HG02938 (cell line): ENCODE data around the gene PRIMPOL.

Source experiments
- ATAC-seq: cut with Tn5 transposase; IDR thresholded peaks from one replicate; pipeline ENCODE4 v1.9.1; 2021; ENCODE audit warnings: mild to moderate bottlenecking, moderate library complexity; ENCODE audit not compliant: unreplicated experiment

PRIMPOL gene

DNA sequence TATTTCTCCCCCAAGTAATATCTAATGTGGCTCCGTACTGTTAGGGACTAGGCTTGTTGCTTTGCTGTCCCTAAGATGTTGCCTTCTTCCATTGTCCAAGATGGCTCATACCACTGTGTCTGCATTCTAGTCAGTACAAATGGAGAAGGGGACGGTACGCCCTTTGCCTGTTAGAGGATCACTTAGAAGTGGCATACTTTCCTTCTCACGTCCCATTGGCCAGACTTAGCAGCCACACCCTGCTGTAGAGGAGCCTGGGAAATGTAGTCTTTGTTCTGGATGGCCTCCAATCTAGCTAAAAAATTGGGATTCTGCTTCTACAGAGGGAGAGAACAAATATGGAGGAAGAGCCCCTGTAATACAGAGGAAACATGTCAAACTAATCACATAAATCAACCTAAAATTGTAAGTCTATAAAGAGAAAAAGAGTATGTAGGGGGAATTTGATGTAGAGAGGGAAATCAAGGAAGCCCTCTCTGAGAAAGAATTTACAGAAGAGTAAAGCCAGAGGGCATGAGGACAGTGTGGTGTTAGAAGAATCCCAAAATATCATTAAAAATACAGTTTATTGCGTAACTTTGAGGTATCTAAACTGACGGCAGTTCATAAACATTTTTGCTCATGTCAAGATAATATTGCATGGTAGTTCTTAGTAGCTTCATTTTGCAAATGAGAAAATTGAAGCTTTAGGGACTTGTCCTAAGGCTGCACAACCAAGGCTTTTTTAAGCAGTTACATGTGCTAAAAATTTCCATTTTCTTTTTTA, 15.1 kb downstream of the PRIMPOL start:
- ATAC-seq: peak; percentile 51

DNA sequence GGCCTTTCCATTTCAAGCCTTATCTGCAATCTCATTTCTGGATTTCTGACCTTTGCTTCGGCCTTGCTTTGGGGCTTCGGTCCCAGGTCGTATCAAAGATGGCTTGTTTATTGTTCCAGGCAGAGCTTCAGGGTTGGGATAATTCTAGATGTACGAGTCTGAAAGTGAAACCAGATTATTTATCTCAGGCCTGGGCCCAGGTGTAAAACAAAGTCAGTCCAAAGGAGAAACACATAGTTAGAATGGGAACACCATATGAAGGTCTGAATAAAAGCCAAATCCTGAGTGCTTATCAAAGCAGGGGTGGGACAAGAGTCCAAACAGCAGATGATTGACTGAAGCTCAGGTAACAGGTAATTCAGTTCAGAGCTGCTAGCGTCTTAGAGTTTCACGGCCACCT, 17.1 kb downstream of the PRIMPOL start:
- no peak for ATAC-seq

GRCh38 chr4:184668096-184668495, 18.6 kb downstream of the PRIMPOL start:
- ATAC-seq: no peak

GRCh38 chr4:184668511-184669114, 19.1 kb downstream of the PRIMPOL start:
- ATAC-seq: no peak

- no peak for ATAC-seq
These were observed 19.7 kb downstream of the PRIMPOL start for GRCh38 chr4:184669251-184669650.

- no peak for ATAC-seq
These were observed 21.6 kb downstream of the PRIMPOL start for GRCh38 chr4:184671101-184671500.

GRCh38 chr4:184672741-184673140, 23.2 kb downstream of the PRIMPOL start:
- ATAC-seq: no peak

DNA sequence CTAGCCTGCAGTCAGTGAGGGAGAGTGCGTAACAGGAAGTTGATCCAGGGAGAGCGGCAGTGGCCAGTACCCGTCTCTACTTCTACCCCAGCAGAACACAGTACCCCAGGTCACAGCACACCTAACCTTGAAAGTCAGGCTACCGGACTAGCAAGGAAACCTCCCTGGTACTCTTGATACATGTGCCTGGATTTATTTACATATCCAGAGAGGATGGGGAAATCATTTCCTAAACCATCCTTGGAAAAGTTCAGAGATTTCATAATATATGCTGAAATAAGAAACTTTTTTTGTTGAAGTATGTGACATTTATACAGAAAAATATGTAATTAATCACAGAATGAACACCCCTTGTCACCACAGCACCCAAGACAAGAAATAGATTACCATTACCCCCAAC, 24.5 kb downstream of the PRIMPOL start:
- no peak for ATAC-seq

- no peak for ATAC-seq
These were observed 25.5 kb downstream of the PRIMPOL start for GRCh38 chr4:184675018-184675417.

- no peak for ATAC-seq
These were observed 26.4 kb downstream of the PRIMPOL start for GRCh38 chr4:184675821-184676492.

DNA sequence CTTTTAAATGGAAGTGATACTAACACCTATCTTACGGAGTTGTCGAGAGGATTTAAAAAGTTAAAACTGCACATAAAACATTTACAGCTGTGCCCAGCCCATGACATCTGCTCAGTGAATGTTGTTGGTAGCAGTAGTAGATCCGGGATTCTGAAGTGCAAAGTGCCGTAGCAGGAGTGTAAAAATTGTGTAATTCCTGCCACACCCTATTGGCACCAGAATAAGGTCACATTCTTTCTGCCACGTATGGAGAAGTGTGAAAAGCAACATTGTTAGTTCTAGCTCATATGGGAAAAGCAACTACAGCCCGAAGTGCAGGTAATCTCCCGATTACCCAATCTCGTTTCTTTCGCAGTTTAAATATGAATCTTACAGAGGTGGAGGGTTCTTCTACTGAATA, 31.2 kb downstream of the PRIMPOL start:
- no peak for ATAC-seq

- no peak for ATAC-seq
These were observed 32.4 kb downstream of the PRIMPOL start for GRCh38 chr4:184681916-184682315.

GRCh38 chr4:184684491-184685189, 35.1 kb downstream of the PRIMPOL start:
- no peak for ATAC-seq

GRCh38 chr4:184688005-184688404, 38.5 kb downstream of the PRIMPOL start:
- no peak for ATAC-seq

DNA sequence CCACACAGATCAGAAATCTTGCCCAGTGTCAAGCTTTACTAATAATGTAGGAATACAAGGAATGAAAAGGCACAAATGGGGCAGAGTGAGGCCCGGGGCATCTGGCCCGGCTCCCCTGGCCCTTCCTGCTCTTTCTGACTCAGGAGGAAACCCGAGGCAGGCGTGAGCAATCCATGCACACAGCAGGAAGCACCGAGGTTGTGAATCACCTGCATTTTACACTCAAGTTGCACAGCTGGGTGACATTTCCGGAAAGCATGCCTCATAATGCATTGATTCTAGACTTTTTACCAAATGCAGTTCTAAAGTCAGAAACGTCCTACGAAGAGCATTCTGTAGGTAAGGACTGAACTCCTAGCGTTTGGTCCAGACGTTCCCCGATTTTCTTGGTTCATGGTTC, 38.9 kb downstream of the PRIMPOL start:
- ATAC-seq: no peak

GRCh38 chr4:184689681-184690080, 40.1 kb downstream of the PRIMPOL start:
- ATAC-seq: no peak

DNA sequence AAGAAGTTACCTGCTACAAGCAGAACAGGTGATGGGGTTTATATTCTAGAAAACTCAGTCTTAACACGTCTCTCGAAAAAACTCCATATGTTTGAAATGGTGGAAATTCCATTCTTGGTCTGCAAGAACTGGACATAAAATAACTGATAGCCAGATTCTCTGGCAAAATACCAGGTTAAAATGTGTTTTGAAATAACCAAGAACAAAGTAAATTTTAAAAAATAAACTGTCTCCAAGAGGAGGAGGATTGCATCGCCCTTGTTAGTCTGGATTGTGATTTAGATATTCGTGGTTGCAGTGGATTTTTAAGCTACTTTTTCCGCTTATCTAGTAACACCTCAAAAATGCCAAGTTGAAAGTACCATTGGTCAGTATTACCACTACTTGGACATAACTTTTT, 43.5 kb downstream of the PRIMPOL start:
- ATAC-seq: no peak

DNA sequence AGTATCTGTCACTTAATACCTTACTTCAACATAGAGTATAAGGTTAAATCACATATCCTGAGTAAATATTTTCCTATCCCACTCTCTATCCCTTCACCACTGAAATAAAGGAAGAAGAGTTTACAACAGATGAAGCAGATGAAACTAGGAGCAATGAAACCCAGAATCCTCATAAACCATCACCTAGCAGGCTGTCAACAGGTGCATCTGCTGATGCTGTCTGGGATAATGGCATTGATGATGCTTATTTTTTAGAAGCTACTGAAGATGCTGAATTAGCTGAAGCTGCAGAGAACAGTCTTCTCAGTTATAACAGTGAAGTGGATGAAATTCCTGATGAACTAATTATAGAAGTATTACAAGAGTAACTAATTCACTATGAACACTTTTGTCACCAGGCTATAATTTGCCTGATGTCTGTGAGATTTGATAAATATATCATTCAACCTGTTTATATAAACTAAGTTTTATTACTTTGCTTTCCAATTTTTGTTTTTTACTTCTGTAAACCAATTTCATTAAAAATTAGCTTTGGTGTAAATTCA, 44.9 kb downstream of the PRIMPOL start:
- ATAC-seq: no peak

- no peak for ATAC-seq
These were observed 45.8 kb downstream of the PRIMPOL start for GRCh38 chr4:184695178-184695896.

GRCh38 chr4:184697956-184698355, 48.4 kb downstream of the PRIMPOL start:
- no peak for ATAC-seq

- ATAC-seq: no peak
These were observed 50.4 kb downstream of the PRIMPOL start for GRCh38 chr4:184699941-184700340.
